ENCODE measurements around the gene CACNA1F. TPM values are rescaled to one million over a fixed set of nuclear protein-coding genes. Genes with fewer than 3 reads are reported as not detected.

The CACNA1F gene
- total RNA-seq, 1 experiment from 2014 or later, result not detected

GRCh38 chrX:49161632-49162031 is 71.5 kb downstream of the CACNA1F start:
- Histone ChIP-seq H3K27me3 (ENCODE audit: insufficient read depth, low read depth) (no peaks in the 10 kb centered on the region), H3K27ac (no peak overlapping the region), H3K36me3 (ENCODE audit: low read depth) (no peaks in the 10 kb centered on the region), H3K79me2 (ENCODE audit: low read depth) (no peaks in the 10 kb centered on the region), H2AFZ (no peak overlapping the region), H3K4me2 (no peak overlapping the region), H4K20me1 (ENCODE audit: insufficient read depth) (no peaks in the 10 kb centered on the region), H3K9me3 (ENCODE audit: insufficient read depth, low read depth) (no peaks in the 10 kb centered on the region), H3K4me1 (replicated peaks; ENCODE audit: insufficient read depth) (no peaks in the 10 kb centered on the region), H3K9me2 (ENCODE audit: insufficient read depth) (no peaks in the 10 kb centered on the region), H3F3A (ENCODE audit: insufficient read depth, low read depth) (no peaks in the 10 kb centered on the region), H3K4me3 (no peak overlapping the region)
- TF ChIP-seq EZH2 (IDR thresholded peaks at IDR 0.05; ENCODE audit: low read depth), result no peak
- TF ChIP-seq, protein P1, sequence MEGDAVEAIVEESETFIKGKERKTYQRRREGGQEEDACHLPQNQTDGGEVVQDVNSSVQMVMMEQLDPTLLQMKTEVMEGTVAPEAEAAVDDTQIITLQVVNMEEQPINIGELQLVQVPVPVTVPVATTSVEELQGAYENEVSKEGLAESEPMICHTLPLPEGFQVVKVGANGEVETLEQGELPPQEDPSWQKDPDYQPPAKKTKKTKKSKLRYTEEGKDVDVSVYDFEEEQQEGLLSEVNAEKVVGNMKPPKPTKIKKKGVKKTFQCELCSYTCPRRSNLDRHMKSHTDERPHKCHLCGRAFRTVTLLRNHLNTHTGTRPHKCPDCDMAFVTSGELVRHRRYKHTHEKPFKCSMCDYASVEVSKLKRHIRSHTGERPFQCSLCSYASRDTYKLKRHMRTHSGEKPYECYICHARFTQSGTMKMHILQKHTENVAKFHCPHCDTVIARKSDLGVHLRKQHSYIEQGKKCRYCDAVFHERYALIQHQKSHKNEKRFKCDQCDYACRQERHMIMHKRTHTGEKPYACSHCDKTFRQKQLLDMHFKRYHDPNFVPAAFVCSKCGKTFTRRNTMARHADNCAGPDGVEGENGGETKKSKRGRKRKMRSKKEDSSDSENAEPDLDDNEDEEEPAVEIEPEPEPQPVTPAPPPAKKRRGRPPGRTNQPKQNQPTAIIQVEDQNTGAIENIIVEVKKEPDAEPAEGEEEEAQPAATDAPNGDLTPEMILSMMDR (conservative IDR thresholded peaks at IDR 0.05), result no peak
- no TSS peak for BruUV-seq (replicated peaks)
- ChIA-PET POLR2A (ENCODE audit: unreplicated experiment) (no interaction called here), CTCF (no interaction called here)
- intact Hi-C loops (cut with micrococcal nuclease; ENCODE audit: unreplicated experiment), result no loop called here
- no peak for DNase-seq

GRCh38 chrX:49160908-49161307 is 72.2 kb downstream of the CACNA1F start:
- H3K9me2 ChIP-seq (ENCODE audit: insufficient read depth), result no peaks in the 10 kb centered on the region
- ChIA-PET CTCF (no interaction called here), POLR2A (ENCODE audit: unreplicated experiment) (no interaction called here)
- H3K27me3 ChIP-seq (ENCODE audit: insufficient read depth, low read depth), result no peaks in the 10 kb centered on the region
- no peaks in the 10 kb centered on the region for H3K36me3 ChIP-seq (ENCODE audit: low read depth)
- no peaks in the 10 kb centered on the region for H3K4me1 ChIP-seq (replicated peaks; ENCODE audit: insufficient read depth)
- no peak overlapping the region for H2AFZ ChIP-seq
- H3K9me3 ChIP-seq (ENCODE audit: insufficient read depth, low read depth), result no peaks in the 10 kb centered on the region
- DNase-seq, result no peak
- H3K27ac ChIP-seq, result no peak overlapping the region
- no peak overlapping the region for H3K4me2 ChIP-seq
- H3F3A ChIP-seq (ENCODE audit: insufficient read depth, low read depth), result no peaks in the 10 kb centered on the region
- TF ChIP-seq EZH2 (IDR thresholded peaks at IDR 0.05; ENCODE audit: low read depth), result no peak
- TF ChIP-seq, protein P1 (conservative IDR thresholded peaks at IDR 0.05), result no peak
- no TSS peak for BruUV-seq (replicated peaks)
- H3K4me3 ChIP-seq, result no peak overlapping the region
- H3K79me2 ChIP-seq (ENCODE audit: low read depth), result no peaks in the 10 kb centered on the region
- intact Hi-C loops (cut with micrococcal nuclease; ENCODE audit: unreplicated experiment), result no loop called here
- H4K20me1 ChIP-seq (ENCODE audit: insufficient read depth), result no peaks in the 10 kb centered on the region

DNA sequence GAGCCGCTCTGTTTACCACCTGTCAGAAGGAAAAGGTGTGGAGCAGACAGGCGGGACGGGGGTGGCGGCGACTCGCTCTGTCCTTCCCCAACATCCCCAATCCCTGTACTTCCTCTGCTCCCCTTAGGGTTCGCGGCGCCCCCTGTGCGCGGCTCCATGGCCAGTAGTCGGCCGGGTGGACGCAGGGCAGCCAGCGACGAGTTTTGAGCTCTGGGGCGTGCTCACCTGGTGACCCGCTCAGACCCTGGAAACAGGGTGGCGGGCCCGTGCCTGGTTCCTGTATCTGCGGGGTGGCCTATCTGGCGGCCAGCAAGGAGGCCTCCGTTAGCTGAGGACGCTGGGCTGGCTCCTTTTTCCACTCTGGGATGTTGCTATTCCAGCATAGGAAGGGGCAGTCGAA is 75.9 kb downstream of the CACNA1F start:
- Histone ChIP-seq H3K36me3 (ENCODE audit: low read depth) (no peaks in the 10 kb centered on the region), H4K20me1 (ENCODE audit: insufficient read depth) (no peaks in the 10 kb centered on the region), H3K4me1 (replicated peaks; ENCODE audit: insufficient read depth) (no peaks in the 10 kb centered on the region), H3K79me2 (ENCODE audit: low read depth) (no peaks in the 10 kb centered on the region), H3K4me3 (no peak overlapping the region), H3K9me3 (ENCODE audit: insufficient read depth, low read depth) (no peaks in the 10 kb centered on the region), H2AFZ (no peak overlapping the region), H3F3A (ENCODE audit: insufficient read depth, low read depth) (no peaks in the 10 kb centered on the region; the same call in 1 of the 2 replicates), H3K4me2 (no peak overlapping the region), H3K27ac (no peak overlapping the region), H3K27me3 (ENCODE audit: insufficient read depth, low read depth) (no peaks in the 10 kb centered on the region), H3K9me2 (ENCODE audit: insufficient read depth) (no peaks in the 10 kb centered on the region)
- no peak for DNase-seq
- no peak for TF ChIP-seq EZH2 (IDR thresholded peaks at IDR 0.05; ENCODE audit: low read depth)
- TF ChIP-seq, protein P1 (conservative IDR thresholded peaks at IDR 0.05), result no peak
- intact Hi-C loops (cut with micrococcal nuclease; ENCODE audit: unreplicated experiment), result no loop called here
- CTCF ChIA-PET, result no interaction called here
- POLR2A ChIA-PET (ENCODE audit: unreplicated experiment), result no interaction called here
- no TSS peak for BruUV-seq (replicated peaks)
